A549 (cell line): ENCODE measurements around the gene UBE2S. TPM values are rescaled to one million over a fixed set of nuclear protein-coding genes. Genes with fewer than 3 reads are reported as not detected.

Experiments used
- ATAC-seq, 2 experiments: fragments of 200-7000 bp in 1 of 2; fragments of >200 bp in 1 of 2; cut with Nextera tagmentation in 1 of 2; cut with Tn5 transposase in 1 of 2; 3 replicates each; pipeline versions ENCODE4 v1.8.0 to v1.9.1; 2018 to 2020; ENCODE audit warnings: mild to moderate bottlenecking in 1 of 2, moderate library complexity in 1 of 2
- CTCF ChIA-PET: fragments of 300-600 bp; sonication (Branson Sonifier 250); formaldehyde crosslinking; extraction: SDS; loops from one replicate; lab custom pipeline; 2021; ENCODE audit warnings: antibody characterized with exemption, inconsistent platforms; lab: Yijun Ruan, JAX
- POLR2A ChIA-PET: fragments of 350-600 bp; formaldehyde crosslinking; extraction: SDS; loops from one replicate; lab custom pipeline; 2021; ENCODE audit warnings: antibody characterized with exemption, inconsistent platforms; lab: Yijun Ruan, JAX
- DNase-seq, 2 experiments: peaks; one replicate each; pipeline versions ENCODE4 v3.0.0 to v3.0.0-alpha.2; 2011 to 2016; ENCODE audit warnings: low read depth in 1 of 2, low spot score in 1 of 2
- FAIRE-seq: peaks from 2 replicates; lab custom pipeline; 2011; peaks lifted over from hg19 to GRCh38; lab: Jason Lieb, UNC
- H3K27ac ChIP-seq, 2 experiments: fragments of >200 bp; sonication (Bioruptor Twin); formaldehyde crosslinking; 3 replicates each; pipeline ENCODE4 v1.5.1; 2016 to 2017
- H3K4me1 ChIP-seq: fragments of >200 bp; sonication (Bioruptor Twin); formaldehyde crosslinking; 3 replicates; pipeline ENCODE4 v1.6.1; 2016
- H3K4me2 ChIP-seq: fragments of >200 bp; sonication (Bioruptor Twin); formaldehyde crosslinking; 3 replicates; pipeline ENCODE4 v1.6.1; 2016
- H3K4me3 ChIP-seq: fragments of >200 bp; sonication (Bioruptor Twin); formaldehyde crosslinking; 3 replicates; pipeline ENCODE4 v1.5.1; 2016
- H3K9me3 ChIP-seq: fragments of >200 bp; sonication (Bioruptor Twin); formaldehyde crosslinking; 3 replicates; pipeline ENCODE4 v1.6.1; 2016
- ATOH8 ChIP-seq: fragments of 250-450 bp; sonication (Bioruptor Pico); IDR thresholded peaks from 2 replicates; pipeline ENCODE4 v1.5.0; 2020; ENCODE audit warnings: low read depth, mild to moderate bottlenecking, moderate library complexity
- BCL3 ChIP-seq: fragments of >200 bp; sonication (Bioruptor Twin); formaldehyde crosslinking; IDR thresholded peaks from 3 replicates; pipeline ENCODE4 v1.6.1; 2016
- CBX2 ChIP-seq: fragments of 200-600 bp; sonication (generic); IDR thresholded peaks from 2 replicates; pipeline ENCODE4 v1.6.1; 2016; ENCODE audit warnings: low read depth, mild to moderate bottlenecking, borderline replicate concordance
- CBX8 ChIP-seq: fragments of 200-600 bp; sonication (generic); IDR thresholded peaks from 2 replicates; pipeline ENCODE4 v1.6.1; 2016
- EP300 ChIP-seq, 2 experiments: fragments of >200 bp; sonication (Bioruptor Twin); formaldehyde crosslinking; IDR thresholded peaks; 2 replicates in 1 of 2; 3 replicates in 1 of 2; pipeline ENCODE4 v1.6.1; 2016 to 2017
- FOSL2 ChIP-seq, 2 experiments: fragments of 450-650 bp in 1 of 2; fragments of >200 bp in 1 of 2; sonication (Bioruptor Twin) in 1 of 2; formaldehyde crosslinking; IDR thresholded peaks; 2 replicates each; pipeline versions ENCODE4 v1.5.0 to v1.6.1; 2016 to 2020; ENCODE audit warnings: mild to moderate bottlenecking in 1 of 2, moderate library complexity in 1 of 2
- FOXS1 ChIP-seq: fragments of 250-450 bp; sonication (Bioruptor Pico); IDR thresholded peaks from 2 replicates; pipeline ENCODE4 v1.5.0; 2020; ENCODE audit warnings: mild to moderate bottlenecking, moderate library complexity
- GATA3 ChIP-seq: IDR thresholded peaks from 2 replicates; pipeline ENCODE4 v1.6.1; 2012; ENCODE audit warnings: borderline replicate concordance
- HDAC2 ChIP-seq: fragments of 200-600 bp; sonication (generic); IDR thresholded peaks from 2 replicates; pipeline ENCODE4 v1.6.1; 2016
- HOXA7 ChIP-seq: fragments of 250-450 bp; sonication (Bioruptor Pico); IDR thresholded peaks from 2 replicates; pipeline ENCODE4 v1.5.0; 2020; ENCODE audit warnings: mild to moderate bottlenecking, moderate library complexity
- HOXB13 ChIP-seq: fragments of 250-450 bp; sonication (Bioruptor Pico); IDR thresholded peaks from 2 replicates; pipeline ENCODE4 v1.5.0; 2020; ENCODE audit warnings: low read depth, mild to moderate bottlenecking, moderate library complexity
- HOXB5 ChIP-seq: fragments of 250-450 bp; sonication (Bioruptor Pico); IDR thresholded peaks from 2 replicates; pipeline ENCODE4 v1.5.0; 2020; ENCODE audit warnings: mild to moderate bottlenecking, moderate library complexity
- JUN ChIP-seq, 2 experiments: fragments of >200 bp; sonication (Bioruptor Twin); formaldehyde crosslinking; IDR thresholded peaks; 2 replicates in 1 of 2; 3 replicates in 1 of 2; pipeline ENCODE4 v1.6.1; 2016 to 2017
- JUNB ChIP-seq: fragments of >200 bp; sonication (Bioruptor Twin); formaldehyde crosslinking; IDR thresholded peaks from 2 replicates; pipeline ENCODE4 v1.6.1; 2016
- KDM1A ChIP-seq: fragments of 200-600 bp; sonication (generic); IDR thresholded peaks from 2 replicates; pipeline ENCODE4 v1.6.1; 2016; ENCODE audit warnings: low read depth, mild to moderate bottlenecking
- MAFK ChIP-seq: fragments of 450-650 bp; IDR thresholded peaks from 2 replicates; pipeline ENCODE4 v1.6.1; 2014; ENCODE audit not compliant: partially characterized antibody
- MAX ChIP-seq: IDR thresholded peaks from 2 replicates; pipeline ENCODE4 v1.6.1; 2012
- PBX3 ChIP-seq: IDR thresholded peaks from 2 replicates; pipeline ENCODE4 v1.6.1; 2012
- PHF8 ChIP-seq: fragments of 200-600 bp; sonication (generic); IDR thresholded peaks from 2 replicates; pipeline ENCODE4 v1.6.1; 2016; ENCODE audit warnings: low read depth, mild to moderate bottlenecking, antibody characterized with exemption, moderate library complexity, borderline replicate concordance
- POLR2A ChIP-seq: IDR thresholded peaks from 2 replicates; pipeline ENCODE4 v1.6.1; 2012; ENCODE audit warnings: mild to moderate bottlenecking, low read length
- POLR2AphosphoS2 ChIP-seq: conservative IDR thresholded peaks from 2 replicates; pipeline ENCODE4 v1.6.1; 2012; ENCODE audit warnings: low read length, improper control_type of control experiment, inconsistent platforms
- RAD21 ChIP-seq, 2 experiments: fragments of >200 bp in 1 of 2; sonication (Bioruptor Twin) in 1 of 2; formaldehyde crosslinking in 1 of 2; IDR thresholded peaks in 1 of 2; conservative IDR thresholded peaks in 1 of 2; 2 replicates in 1 of 2; 3 replicates in 1 of 2; pipeline ENCODE4 v1.6.1; 2012 to 2018; ENCODE audit warnings: inconsistent platforms in 1 of 2
- RCOR1 ChIP-seq: fragments of 150-350 bp; IDR thresholded peaks from 2 replicates; pipeline ENCODE4 v1.6.1; 2014; ENCODE audit warnings: antibody characterized with exemption, low read length, low read depth
- RNF2 ChIP-seq: fragments of 200-600 bp; sonication (generic); IDR thresholded peaks from 2 replicates; pipeline ENCODE4 v1.6.1; 2016; ENCODE audit warnings: low read depth, mild to moderate bottlenecking, antibody characterized with exemption, moderate library complexity, borderline replicate concordance
- SMC3 ChIP-seq: fragments of >200 bp; sonication (Bioruptor Twin); formaldehyde crosslinking; IDR thresholded peaks from 3 replicates; pipeline ENCODE4 v1.6.1; 2018; ENCODE audit warnings: inconsistent platforms
- SREBF2 ChIP-seq: fragments of 450-650 bp; IDR thresholded peaks from 2 replicates; pipeline ENCODE4 v1.6.1; 2014; ENCODE audit warnings: mild to moderate bottlenecking, moderate library complexity
- TFCP2L1 ChIP-seq: fragments of 250-450 bp; sonication (Bioruptor Pico); IDR thresholded peaks from 2 replicates; pipeline ENCODE4 v1.5.0; 2021; ENCODE audit warnings: mild to moderate bottlenecking
- ZNF302 ChIP-seq: fragments of 250-450 bp; sonication (Bioruptor Pico); IDR thresholded peaks from 2 replicates; pipeline ENCODE4 v1.9.0; 2021; ENCODE audit warnings: inconsistent platforms, mild to moderate bottlenecking, moderate library complexity
- WGBS: methylation state at CpG from one replicate; pipeline ENCODE4 v1.1.6; 2017; ENCODE audit errors: missing lambda C conversion rate; 5-methylcytosine and 5-hydroxymethylcytosine counted together
- polyA plus RNA-seq, 4 experiments: library from polyadenylated mRNA; depleted of rRNA in 3 of 4; stranded (reverse); fragments of >200 nt; fragmentation: RNase III in 1 of 4; extraction: RNeasy Plus Mini Kit Qiagen cat#74134 plus additional on column Dnase treatment in 1 of 4; gene quantifications; 2 replicates in 3 of 4; 3 replicates in 1 of 4; pipeline ENCODE4 v1.2.3, GENCODE V29; 2011 to 2017

The UBE2S gene
- polyA plus RNA-seq, 2 of the 4 experiments (the other 2 are of a cell fraction), result 139 to 295 TPM

- TF ChIP-seq RNF2 (no peak), PHF8 (no peak), JUNB (peak; percentile 93), HOXB13 (CRISPR knock-in tag) (peak; percentile 94; the same call in 1 of the 2 replicates), RAD21 (conservative IDR thresholded peaks at IDR 0.05 in 1 of 2, IDR thresholded peaks at IDR 0.05 in 1 of 2) (peak in 1 of 2 experiments; percentile 48; a peak in 2 of 5 replicates), HOXA7 (CRISPR knock-in tag) (peak; percentile 82), KDM1A (no peak), SREBF2 (no peak), SMC3 (0 out of 3 replicates have a peak, but pooled peaks have one; percentile 40), HOXB5 (peak; percentile 91), PBX3 (peak; percentile 70; the same call in 1 of the 2 replicates), MAX (peak; percentile 63), TFCP2L1 (CRISPR knock-in tag) (peak; percentile 92)
Observed at GRCh38 chr19:55372316-55373081, 35.1 kb downstream of the UBE2S start (continued).

GRCh38 chr19:55370305-55370988, 37.1 kb downstream of the UBE2S start, which contains the start of gene IL11:
Gene IL11, minus strand, starts transcription at chr19:55370463. Its CDS starts 153 bp downstream, at chr19:55370310.
- TF ChIP-seq EP300 (IDR thresholded peaks at IDR 0.05), result peak in 1 of 2 experiments; percentile 68; a peak in 2 of 5 replicates
- no peak for TF ChIP-seq RCOR1
- peak; percentile 82 for TF ChIP-seq POLR2A
- TF ChIP-seq BCL3, result peak; percentile 80; the same call in 1 of the 3 replicates
- TF ChIP-seq FOSL2 (IDR thresholded peaks at IDR 0.05), result peak; percentile 73
- no peak; the same call in 1 of the 2 replicates for TF ChIP-seq FOSL2 (CRISPR knock-in tag; IDR thresholded peaks at IDR 0.05)
- peak; percentile 75 to 97 for TF ChIP-seq JUN (IDR thresholded peaks at IDR 0.05)
- TF ChIP-seq SREBF2, result no peak
- TF ChIP-seq ZNF302 (CRISPR knock-in tag), result no peak
- peak; percentile 10; the same call in 1 of the 2 replicates for TF ChIP-seq HOXB13 (CRISPR knock-in tag)
- TF ChIP-seq HOXB5, result no peak; the same call in 1 of the 2 replicates
- TF ChIP-seq SMC3, result peak; percentile 34; the same call in 1 of the 3 replicates
- TF ChIP-seq CBX2, result no peak
- TF ChIP-seq GATA3, result 0 out of 2 replicates have a peak, but pooled peaks have one; percentile 29
- no peak for TF ChIP-seq FOXS1
- TF ChIP-seq POLR2AphosphoS2, result no peak
- TF ChIP-seq MAX, result peak; percentile 62
- TF ChIP-seq CBX8, result no peak
- TF ChIP-seq MAFK, result no peak
- TF ChIP-seq KDM1A, result no peak
- no peak for TF ChIP-seq PBX3
- peak; percentile 8; the same call in 1 of the 2 replicates for TF ChIP-seq ATOH8
- TF ChIP-seq HDAC2, result no peak
- TF ChIP-seq RNF2, result no peak
- TF ChIP-seq JUNB, result peak; percentile 56
- CTCF ChIA-PET, result interaction anchor here (0.7 to 3.5 kb wide), 7 partner anchors 11 to 210 kb away, joined by 3 to 20 read pairs (median 7); partner anchors contain the start of gene TMEM238
- peak within 1 kb of the TSS; percentile 85 for H3K4me3 ChIP-seq
- H3K27ac ChIP-seq, result peak within 1 kb of the TSS; percentile 91 to 96
- POLR2A ChIA-PET, result interaction anchor here (1.2 to 2.8 kb wide), 3 partner anchors 14 to 31 kb away, joined by 3 to 13 read pairs (median 8); partner anchors contain the start of genes KMT5C and TMEM238
- FAIRE-seq (no peak), ATAC-seq (peak; percentile 12 to 23), DNase-seq (peak; percentile 65 to 67)
- 11% methylated on average over 19 of the region's 32 CpGs for WGBS
- H3K4me2 ChIP-seq, result peak within 1 kb of the TSS; percentile 93
- no peaks in the 10 kb centered on the region for H3K9me3 ChIP-seq
- peaks cover 65% of the 10 kb centered on the region for H3K4me1 ChIP-seq
